Activated CD8-positive, alpha-beta memory T cell treated with anti-CD3 and anti-CD28 coated beads, Interleukin-2, amount 50 U/mL, for 24 hours (primary cell): ENCODE results near the gene PIGU.
"Not testable (repeated sequence)": the region's sequence is repeated elsewhere in the genome, so short reads cannot be mapped to it uniquely, and the experiment has no call there.

Experiments used
- DNase-seq: peaks from one replicate; pipeline ENCODE4 v3.0.0-alpha.2; 2020; ENCODE audit errors: extremely low read depth

The PIGU gene

DNA sequence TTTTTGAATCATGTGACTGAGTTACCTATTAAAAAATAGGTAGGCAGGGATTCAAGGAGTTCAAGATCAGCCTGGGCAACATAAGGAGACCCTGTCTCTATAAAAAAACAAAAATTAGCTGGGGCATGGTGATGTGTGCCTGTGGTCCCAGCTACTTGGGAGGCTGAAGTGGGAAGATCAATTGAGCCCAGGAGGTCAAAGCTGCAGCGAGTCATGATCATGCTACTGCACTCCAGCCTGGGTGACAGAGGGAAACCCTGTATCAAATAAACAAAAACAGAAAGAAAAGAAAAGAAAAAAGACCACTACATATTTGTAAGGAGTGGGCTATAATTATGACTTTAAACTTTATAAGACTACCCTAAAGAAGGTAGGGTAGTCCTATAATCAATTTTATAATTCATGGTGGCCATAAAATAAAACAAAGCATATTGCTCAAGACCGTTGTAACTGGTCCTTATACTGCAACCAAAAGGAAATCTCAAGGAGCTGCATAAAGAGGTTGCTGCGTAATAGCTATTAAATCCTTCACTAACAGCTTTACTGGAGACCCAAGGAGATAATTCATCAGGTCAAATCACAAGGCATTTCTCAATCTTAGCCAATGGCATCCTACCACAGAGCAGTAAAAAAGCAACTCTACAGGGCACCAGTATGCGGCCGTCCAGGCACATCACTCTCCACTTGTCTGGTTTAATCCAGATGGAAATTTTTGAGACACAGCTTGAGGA lies 13.5 kb downstream of the PIGU start:
- no peak for DNase-seq

- not testable (repeated sequence) for DNase-seq
Measured at GRCh38 chr20:34661811-34662210, 15.1 kb downstream of the PIGU start.

- DNase-seq, result not testable (repeated sequence)
Measured at GRCh38 chr20:34658654-34659053, 18.2 kb downstream of the PIGU start.

GRCh38 chr20:34654207-34654744 lies 22.6 kb downstream of the PIGU start:
- DNase-seq, result no peak

GRCh38 chr20:34651200-34651599 lies 25.7 kb downstream of the PIGU start:
- no peak for DNase-seq

DNA sequence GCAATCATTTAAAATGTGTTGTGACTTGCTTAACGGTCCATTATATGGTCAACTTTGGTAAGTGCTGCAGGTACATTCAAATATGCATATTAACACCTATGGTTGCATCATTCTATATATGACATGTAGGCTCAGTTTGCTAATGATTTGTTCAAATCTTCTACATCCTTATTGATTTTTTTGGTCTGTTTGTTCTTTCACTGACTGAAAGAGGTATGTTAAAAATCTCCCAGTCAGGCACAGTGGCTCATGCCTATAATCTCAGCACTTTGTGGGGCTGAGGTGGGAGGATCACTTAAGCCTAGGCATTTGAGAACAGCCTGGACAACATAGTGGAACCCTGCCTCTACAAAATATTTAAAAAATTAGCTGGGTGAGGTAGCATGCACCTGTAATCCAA lies 29.2 kb downstream of the PIGU start:
- DNase-seq, result no peak

DNA sequence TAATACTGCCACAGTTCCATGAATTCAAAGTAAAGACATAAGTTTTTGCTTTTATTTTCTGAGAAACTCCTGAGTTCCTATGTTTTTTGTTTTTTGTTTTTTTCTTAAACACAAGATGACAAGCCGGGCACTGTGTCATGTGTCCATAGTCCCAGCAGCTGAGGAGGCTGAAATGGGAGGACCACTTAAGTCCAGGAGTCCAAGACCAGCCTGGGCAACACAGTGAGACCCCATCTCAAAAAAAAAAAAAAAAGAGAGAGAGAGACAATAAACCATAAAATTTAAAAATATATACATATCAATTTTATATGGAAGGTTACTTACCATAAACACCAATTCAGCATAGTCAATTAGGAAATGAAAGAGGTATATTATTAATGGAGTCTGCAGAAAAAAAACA lies 31.9 kb downstream of the PIGU start:
- no peak for DNase-seq

- DNase-seq, result no peak
Measured at GRCh38 chr20:34644345-34644744, 32.5 kb downstream of the PIGU start.

GRCh38 chr20:34643928-34644327 lies 33.0 kb downstream of the PIGU start:
- DNase-seq, result no peak

DNA sequence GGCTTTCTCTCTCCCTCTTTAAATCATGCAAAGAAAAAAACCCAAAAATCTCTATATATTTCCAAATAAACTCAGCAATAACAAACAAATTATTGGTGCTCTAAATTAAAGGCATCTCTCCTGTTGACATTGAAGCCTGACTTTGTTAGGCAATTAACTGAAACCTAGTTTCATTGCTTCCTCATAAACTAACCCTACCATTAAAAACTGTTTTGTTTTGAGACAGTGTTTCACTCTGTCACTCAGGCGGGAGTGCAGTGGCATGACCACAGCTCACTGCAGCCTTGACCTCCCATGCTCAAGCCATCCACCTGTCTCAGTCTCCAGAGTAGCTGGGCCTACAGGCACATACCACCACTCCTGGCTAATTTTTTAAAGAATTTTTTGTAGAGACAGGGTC lies 34.9 kb downstream of the PIGU start:
- DNase-seq, result no peak

DNA sequence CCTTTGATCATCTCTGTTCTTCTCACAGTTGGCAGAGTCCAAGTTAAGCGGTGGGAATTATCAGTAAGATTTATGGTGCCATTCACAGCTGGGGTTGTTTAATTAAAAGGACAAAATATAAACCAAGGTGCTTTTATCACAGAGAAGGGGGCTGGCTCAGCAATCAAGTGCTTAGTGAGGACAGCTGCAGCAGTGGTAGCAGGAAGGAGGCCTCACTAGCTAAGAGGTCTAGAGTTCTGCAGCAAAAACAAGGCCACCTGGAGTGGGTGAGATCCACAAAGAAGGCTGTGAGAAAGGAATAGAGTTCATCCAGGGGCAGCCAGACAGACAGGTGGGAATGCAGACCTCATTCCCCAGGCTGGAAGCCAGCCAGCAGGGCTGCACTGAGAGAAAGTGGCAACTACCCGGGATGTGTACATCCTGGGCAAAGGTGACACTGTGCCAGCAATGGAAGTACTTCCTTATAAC lies 37.1 kb downstream of the PIGU start:
- no peak for DNase-seq

- DNase-seq, result no peak
Measured at GRCh38 chr20:34638532-34638931, 38.4 kb downstream of the PIGU start.

DNA sequence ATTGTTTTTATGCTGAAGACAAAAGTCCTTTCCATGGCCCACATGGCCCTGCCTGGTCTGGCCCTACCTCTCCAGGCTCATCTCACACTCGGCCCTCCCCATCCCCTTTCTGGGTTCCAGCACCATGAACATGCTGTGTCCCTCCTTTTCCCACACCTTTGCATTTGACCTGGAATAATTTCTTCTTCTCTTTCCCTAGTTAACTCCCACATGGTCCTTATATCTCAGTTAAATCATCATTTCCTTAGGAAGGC lies 38.9 kb downstream of the PIGU start:
- DNase-seq, result no peak

- DNase-seq, result no peak
Measured at GRCh38 chr20:34637245-34638038, 39.5 kb downstream of the PIGU start.

GRCh38 chr20:34636648-34637047 lies 40.2 kb downstream of the PIGU start:
- no peak for DNase-seq

DNA sequence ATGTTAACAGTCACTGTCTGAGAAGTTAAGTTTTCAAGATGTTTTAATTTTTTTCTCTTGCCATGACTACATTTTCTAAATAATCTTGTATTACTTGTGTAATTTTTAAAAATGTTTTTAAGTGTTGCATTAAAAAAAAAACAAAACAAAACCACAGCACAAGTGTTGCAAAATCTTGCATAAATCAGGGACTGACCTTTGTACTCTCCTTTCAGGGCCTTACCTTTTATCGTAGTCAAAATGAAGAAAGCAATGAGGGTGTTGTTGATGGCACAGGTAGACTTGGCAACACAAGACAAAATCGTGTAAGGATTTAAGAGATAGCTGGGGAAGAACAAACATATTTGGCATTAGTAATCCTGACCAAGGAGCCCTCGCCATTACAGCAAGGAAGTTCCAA lies 42.5 kb downstream of the PIGU start:
- DNase-seq, result no peak

DNA sequence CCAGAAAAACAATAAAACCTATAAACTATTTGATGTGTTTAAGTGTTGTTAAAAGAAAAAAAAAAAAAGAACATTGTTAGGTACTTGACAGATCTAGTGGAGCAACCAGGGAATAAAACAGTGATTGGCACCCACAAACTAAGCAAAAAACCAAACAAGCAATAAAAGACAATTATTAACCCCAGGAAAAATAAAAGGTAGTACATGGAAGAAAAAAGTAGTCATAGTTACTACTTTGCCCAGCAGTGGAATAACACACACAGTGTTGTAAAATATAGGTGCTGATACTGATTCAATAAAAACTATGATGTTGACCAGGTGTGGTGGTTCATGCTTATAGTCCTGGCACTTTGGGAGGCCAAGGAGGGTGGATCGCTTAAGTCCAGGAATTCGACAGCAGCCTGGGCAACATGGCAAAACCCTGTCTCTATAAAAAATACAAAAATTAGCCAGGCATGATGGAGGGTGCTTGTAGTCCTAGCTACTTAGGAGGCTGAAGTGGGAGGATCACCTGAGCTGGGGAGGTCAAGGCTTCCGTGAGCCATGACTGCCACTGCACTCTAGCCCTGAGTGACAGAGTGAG lies 43.9 kb downstream of the PIGU start:
- no peak for DNase-seq

- no peak for DNase-seq
Measured at GRCh38 chr20:34629904-34630303, 47.0 kb downstream of the PIGU start.

DNA sequence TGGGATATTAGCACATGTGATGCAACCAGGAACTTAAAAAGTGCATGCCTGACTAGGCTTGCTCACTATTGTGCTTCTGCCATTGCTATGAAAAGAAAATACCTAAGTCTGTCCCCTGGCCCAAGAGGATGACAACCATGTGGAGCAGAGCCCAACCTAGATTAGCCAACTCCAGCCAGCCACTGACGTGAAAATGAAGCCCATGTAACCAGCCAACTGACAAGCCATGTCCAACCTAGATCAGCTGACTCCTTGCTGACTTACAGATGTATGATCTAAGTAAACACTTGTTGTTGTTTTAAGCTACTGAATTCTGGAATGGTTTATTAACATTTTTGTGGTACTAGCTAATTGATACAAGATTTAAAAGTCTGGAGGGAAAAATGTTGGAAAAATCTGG lies 47.5 kb downstream of the PIGU start:
- DNase-seq, result no peak

- DNase-seq, result no peak
Measured at GRCh38 chr20:34628026-34628425, 48.9 kb downstream of the PIGU start.

- DNase-seq, result no peak
Measured at GRCh38 chr20:34627458-34627857, 49.4 kb downstream of the PIGU start.

- DNase-seq, result no peak
Measured at GRCh38 chr20:34626992-34627391, 49.9 kb downstream of the PIGU start.

DNA sequence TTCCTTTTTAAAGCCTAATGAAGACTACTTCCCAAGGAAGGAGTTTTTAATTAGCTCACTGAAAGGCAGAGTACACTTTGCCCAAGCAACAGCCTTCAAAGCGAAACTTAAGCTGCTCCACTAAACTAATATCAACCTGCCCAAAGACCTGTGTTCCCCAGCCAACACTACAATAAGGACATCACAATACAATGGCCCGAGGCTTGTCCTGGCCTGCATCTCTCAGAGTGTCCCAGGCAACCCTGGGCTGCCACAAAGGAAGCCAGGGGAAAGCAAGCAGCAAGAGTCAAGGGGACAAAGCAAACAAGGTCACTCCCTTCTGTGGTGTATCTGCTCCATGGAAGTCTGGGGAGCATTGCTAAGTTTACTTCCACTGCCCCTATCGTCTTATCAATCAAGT lies 52.3 kb downstream of the PIGU start:
- DNase-seq, result no peak
